H9 (cell line): ENCODE results near the gene PEX16. TPM values are rescaled to one million over a fixed set of nuclear protein-coding genes. Genes with fewer than 3 reads are reported as not detected.

Source experiments
- DNase-seq: peaks from one replicate; pipeline ENCODE4 v3.0.0-alpha.2; 2017
- H2AFZ ChIP-seq: one replicate; pipeline ENCODE4 v1.6.1; 2013; ENCODE audit warnings: mild to moderate bottlenecking, low read length, control low read depth, moderate library complexity
- H2AK5ac ChIP-seq: 2 replicates; pipeline ENCODE4 v1.6.1; 2013; ENCODE audit warnings: low read length, control low read depth, mixed read lengths; ENCODE audit not compliant: insufficient read length
- H2BK120ac ChIP-seq: one replicate; pipeline ENCODE4 v1.6.1; 2013; ENCODE audit warnings: low read depth, mild to moderate bottlenecking, low read length, control low read depth, inconsistent platforms; ENCODE audit not compliant: poor library complexity, severe bottlenecking
- H2BK12ac ChIP-seq: 2 replicates; pipeline ENCODE4 v1.6.1; 2013; ENCODE audit warnings: low read length, control low read depth, mixed read lengths, low read depth; ENCODE audit not compliant: insufficient read length
- H2BK15ac ChIP-seq: 2 replicates; pipeline ENCODE4 v1.6.1; 2013; ENCODE audit warnings: low read depth, low read length, control low read depth
- H2BK20ac ChIP-seq: one replicate; pipeline ENCODE4 v1.6.1; 2013; ENCODE audit warnings: low read depth, mild to moderate bottlenecking, low read length, control low read depth, inconsistent platforms; ENCODE audit not compliant: poor library complexity, severe bottlenecking
- H2BK5ac ChIP-seq: 2 replicates; pipeline ENCODE4 v1.6.1; 2013; ENCODE audit warnings: low read length, control low read depth, mixed read lengths; ENCODE audit not compliant: insufficient read length
- H3K14ac ChIP-seq: 2 replicates; pipeline ENCODE4 v1.6.1; 2013; ENCODE audit warnings: low read length, control low read depth; ENCODE audit not compliant: insufficient read depth
- H3K18ac ChIP-seq: 2 replicates; pipeline ENCODE4 v1.6.1; 2013; ENCODE audit warnings: low read depth, mild to moderate bottlenecking, mixed read lengths, low read length, control low read depth; ENCODE audit not compliant: insufficient read length
- H3K23ac ChIP-seq: 2 replicates; pipeline ENCODE4 v1.6.1; 2013; ENCODE audit warnings: low read length, control low read depth, mixed read lengths, low read depth; ENCODE audit not compliant: insufficient read length
- H3K23me2 ChIP-seq: 2 replicates; pipeline ENCODE4 v1.6.1; 2013; ENCODE audit warnings: low read depth, mild to moderate bottlenecking, mixed read lengths, low read length, control low read depth; ENCODE audit not compliant: insufficient read length, poor library complexity, severe bottlenecking
- H3K27ac ChIP-seq: 2 replicates; pipeline ENCODE4 v1.5.1; 2013; ENCODE audit warnings: low read length, control low read depth, mixed read lengths, low read depth; ENCODE audit not compliant: insufficient read length
- H3K27me3 ChIP-seq: 2 replicates; pipeline ENCODE4 v1.6.1; 2013; ENCODE audit warnings: low read length, control low read depth, inconsistent platforms; ENCODE audit not compliant: insufficient read depth
- H3K4ac ChIP-seq: 2 replicates; pipeline ENCODE4 v1.6.1; 2013; ENCODE audit warnings: low read depth, mild to moderate bottlenecking, control low read depth, inconsistent platforms, low read length, moderate library complexity
- H3K4me1 ChIP-seq: 2 replicates; pipeline ENCODE4 v1.6.1; 2013; ENCODE audit warnings: low read length, control low read depth, inconsistent platforms; ENCODE audit not compliant: insufficient read depth
- H3K4me2 ChIP-seq: 2 replicates; pipeline ENCODE4 v1.6.1; 2013; ENCODE audit warnings: low read length, control low read depth, mixed read lengths; ENCODE audit not compliant: insufficient read length, insufficient read depth
- H3K56ac ChIP-seq: 2 replicates; pipeline ENCODE4 v1.6.1; 2013; ENCODE audit warnings: low read depth, mild to moderate bottlenecking, mixed read lengths, low read length, control low read depth; ENCODE audit not compliant: insufficient read length
- H3K79me1 ChIP-seq: 2 replicates; pipeline ENCODE4 v1.6.1; 2013; ENCODE audit warnings: low read depth, mild to moderate bottlenecking, moderate library complexity, low read length, control low read depth, inconsistent platforms; ENCODE audit not compliant: insufficient read depth, poor library complexity, severe bottlenecking
- H3K79me2 ChIP-seq: 2 replicates; pipeline ENCODE4 v1.6.1; 2013; ENCODE audit warnings: low read length, control low read depth, inconsistent platforms; ENCODE audit not compliant: insufficient read depth
- H3K9ac ChIP-seq: 2 replicates; pipeline ENCODE4 v1.6.1; 2013; ENCODE audit warnings: low read length, control low read depth, mixed read lengths; ENCODE audit not compliant: insufficient read length; ENCODE audit errors: extremely low read depth
- H3K9me3 ChIP-seq: one replicate; pipeline ENCODE4 v1.6.1; 2013; ENCODE audit warnings: low read depth, low read length, inconsistent platforms; ENCODE audit not compliant: control insufficient read depth
- H3T11ph ChIP-seq: one replicate; pipeline ENCODE4 v1.6.1; 2013; ENCODE audit warnings: mild to moderate bottlenecking, low read length, control low read depth, inconsistent platforms
- H4K20me1 ChIP-seq: one replicate; pipeline ENCODE4 v1.6.1; 2013; ENCODE audit not compliant: control insufficient read depth, insufficient read length, insufficient read depth
- H4K5ac ChIP-seq: 2 replicates; pipeline ENCODE4 v1.6.1; 2013; ENCODE audit warnings: low read depth, mild to moderate bottlenecking, mixed read lengths, low read length, control low read depth; ENCODE audit not compliant: insufficient read length
- H4K8ac ChIP-seq: replicated peaks from 2 replicates; pipeline ENCODE4 v1.6.1; 2013; ENCODE audit warnings: low read length, control low read depth, mixed read lengths, low read depth; ENCODE audit not compliant: insufficient read length
- H4K91ac ChIP-seq: 2 replicates; pipeline ENCODE4 v1.6.1; 2013; ENCODE audit warnings: low read depth, mild to moderate bottlenecking, moderate library complexity, mixed read lengths, low read length, control low read depth; ENCODE audit not compliant: insufficient read length
- H3K27ac Mint-ChIP-seq, 3 experiments: 2 replicates in 2 of 3; 3 replicates in 1 of 3; pipeline ENCODE4 v1.8.0; 2020 to 2021; ENCODE audit warnings: mixed read lengths in 3 of 3, mild to moderate bottlenecking in 1 of 3, moderate library complexity in 1 of 3
- H3K27me3 Mint-ChIP-seq: 2 replicates; pipeline ENCODE4 v1.8.0; 2021; ENCODE audit warnings: low read depth, mild to moderate bottlenecking, moderate library complexity, mixed read lengths
- H3K36me3 Mint-ChIP-seq, 3 experiments: 2 replicates in 2 of 3; 3 replicates in 1 of 3; pipeline ENCODE4 v1.8.0; 2020 to 2021; ENCODE audit warnings: low read depth in 3 of 3, mixed read lengths in 3 of 3; ENCODE audit not compliant: insufficient read depth in 1 of 3
- H3K4me1 Mint-ChIP-seq, 2 experiments: 2 replicates each; pipeline ENCODE4 v1.8.0; 2020; ENCODE audit warnings: mixed read lengths in 2 of 2
- H3K4me3 Mint-ChIP-seq, 2 experiments: 2 replicates in 1 of 2; 3 replicates in 1 of 2; pipeline ENCODE4 v1.8.0; 2020 to 2021; ENCODE audit warnings: mild to moderate bottlenecking in 2 of 2, mixed read lengths in 2 of 2, moderate library complexity in 1 of 2
- H3K9me3 Mint-ChIP-seq, 2 experiments: 2 replicates in 1 of 2; 3 replicates in 1 of 2; pipeline ENCODE4 v1.8.0; 2020; ENCODE audit warnings: mild to moderate bottlenecking in 2 of 2, mixed read lengths in 2 of 2, moderate library complexity in 1 of 2
- CTCF ChIP-seq: fragments of 200-600 bp; sonication (generic); conservative IDR thresholded peaks from 3 replicates; pipeline ENCODE4 v1.8.0; 2021; ENCODE audit warnings: antibody characterized with exemption, mild to moderate bottlenecking
- WGBS: extraction: QIAGEN DNeasy Blood & Tissue Kit; methylation state at CpG from one replicate; pipeline ENCODE4 v1.1.7; 2013; ENCODE audit warnings: missing lambda C conversion rate, low lambda C conversion rate, mixed read lengths; ENCODE audit not compliant: insufficient read length; ENCODE audit errors: extremely low coverage; 5-methylcytosine and 5-hydroxymethylcytosine counted together
- total RNA-seq: library from RNA; stranded (reverse); gene quantifications from 2 replicates; pipeline ENCODE4 v1.2.1, GENCODE V29; 2021

Gene PEX16
- total RNA-seq, 1 experiment from 2014 or later = 30.8 TPM

GRCh38 chr11:45942381-45942780, 24.7 kb upstream of the PEX16 start:
- no peak overlapping the region for H2BK120ac ChIP-seq
- no peak overlapping the region for H3K27ac ChIP-seq
- H3K4me3 Mint-ChIP-seq = no peak overlapping the region

More at GRCh38 chr11:45942381-45942780, 24.7 kb upstream of the PEX16 start:
- no peaks in the 10 kb centered on the region for H3K79me2 ChIP-seq
- no peak overlapping the region for H4K8ac ChIP-seq
- no peak overlapping the region for H3T11ph ChIP-seq
- H3K18ac ChIP-seq = no peak overlapping the region
- no peak overlapping the region for H2BK20ac ChIP-seq
- H3K27me3 Mint-ChIP-seq = no peaks in the 10 kb centered on the region
- no peak overlapping the region for H2BK12ac ChIP-seq
- 0 out of 2 replicates have a peak, but pooled peaks cover 2% of the 10 kb centered on the region for H3K4me1 ChIP-seq
- WGBS = no CpG with 5 or more reads among the region's 4 CpGs
- DNase-seq = no peak
- no peak overlapping the region for H4K5ac ChIP-seq
- no peaks in the 10 kb centered on the region for H3K27me3 ChIP-seq
- no peaks in the 10 kb centered on the region for H3K79me1 ChIP-seq
- H3K23ac ChIP-seq = no peak overlapping the region
- no peak overlapping the region for H3K4me2 ChIP-seq
- no peak overlapping the region for H2BK5ac ChIP-seq
- TF ChIP-seq CTCF = no peak
- H2AK5ac ChIP-seq = no peak overlapping the region
- H3K23me2 ChIP-seq = no peaks in the 10 kb centered on the region
- H3K36me3 Mint-ChIP-seq = peaks cover 4 to 33% (median 18%) of the 10 kb centered on the region in 3 experiments; a peak in 5 of 7 replicates
- H3K4me1 Mint-ChIP-seq = peaks cover 10% of the 10 kb centered on the region in 2 experiments
- no peak overlapping the region for H2AFZ ChIP-seq
- H4K91ac ChIP-seq = no peak overlapping the region
- H3K14ac ChIP-seq = no peak overlapping the region
- no peaks in the 10 kb centered on the region for H4K20me1 ChIP-seq
- no peaks in the 10 kb centered on the region for H3K9me3 Mint-ChIP-seq
- no peak overlapping the region for H3K9ac ChIP-seq
- no peak overlapping the region for H3K56ac ChIP-seq
- H3K4ac ChIP-seq = no peak overlapping the region
- H2BK15ac ChIP-seq = no peak overlapping the region
- no peaks in the 10 kb centered on the region for H3K9me3 ChIP-seq
- H3K27ac Mint-ChIP-seq = no peak overlapping the region
